ENCODE results near the gene PLTP. TPM values are rescaled to one million over a fixed set of nuclear protein-coding genes. Genes with fewer than 3 reads are reported as not detected.
A peak's percentile ranks its signal among the peaks of the same experiment; 100 is the strongest.

The PLTP gene
- total and polyA plus RNA-seq, 2 experiments from 2014 or later: 108 to 160 TPM

GRCh38 chr20:45919542-45920399 is 7.8 kb upstream of the PLTP start:
- Histone ChIP-seq H3K9me2 (ENCODE audit: insufficient read depth) (no peaks in the 10 kb centered on the region), H3K27me3 (ENCODE audit: insufficient read depth) (no peaks in the 10 kb centered on the region), H3K79me2 (replicated peaks; ENCODE audit: insufficient read depth) (no peaks in the 10 kb centered on the region), H3K27ac (ENCODE audit: low read depth) (no peak overlapping the region), H3K4me1 (ENCODE audit: insufficient read depth) (no peaks in the 10 kb centered on the region), H3K36me3 (ENCODE audit: insufficient read depth) (no peaks in the 10 kb centered on the region), H2AFZ (0 out of 2 replicates have a peak overlapping the region, but pooled peaks have one; percentile 56), H4K20me1 (replicated peaks; ENCODE audit: insufficient read depth) (no peaks in the 10 kb centered on the region), H3K4me3 (no peak overlapping the region), H3K4me2 (no peak overlapping the region), H3F3A (replicated peaks; ENCODE audit: low read depth) (no peaks in the 10 kb centered on the region)
- H3K4me1 Mint-ChIP-seq: peaks cover 13% of the 10 kb centered on the region
- H3K27ac Mint-ChIP-seq: no peak overlapping the region
- DNase-seq (ENCODE audit: low spot score) (no peak), ATAC-seq (peak; percentile 33; the same call in 2 of the 3 replicates)
- H3K36me3 Mint-ChIP-seq (ENCODE audit: low read depth): no peaks in the 10 kb centered on the region
- no peak overlapping the region for H3K4me3 Mint-ChIP-seq
- no peaks in the 10 kb centered on the region for H3K9me3 Mint-ChIP-seq
- H3K27me3 Mint-ChIP-seq (ENCODE audit: insufficient read depth, low read depth, poor library complexity): peaks cover 7% of the 10 kb centered on the region
- no peak for TF ChIP-seq CREB1 (CRISPR knock-in tag; IDR thresholded peaks at IDR 0.05; ENCODE audit: low read depth)
- no peak for TF ChIP-seq REST (IDR thresholded peaks at IDR 0.05; ENCODE audit: unreplicated experiment)
- no peak for TF ChIP-seq EZH2 (IDR thresholded peaks at IDR 0.05; ENCODE audit: low read depth, unreplicated experiment)
- TF ChIP-seq POLR2AphosphoS5 (IDR thresholded peaks at IDR 0.05; ENCODE audit: low read depth): no peak
- no peak for TF ChIP-seq ZNF114 (CRISPR knock-in tag; IDR thresholded peaks at IDR 0.05)
- TF ChIP-seq ETS1 (IDR thresholded peaks at IDR 0.05): no peak
- TF ChIP-seq EZH2phosphoT487 (IDR thresholded peaks at IDR 0.05; ENCODE audit: unreplicated experiment): no peak
- TF ChIP-seq NANOG (IDR thresholded peaks at IDR 0.05; ENCODE audit: borderline replicate concordance): no peak

- no peaks in the 10 kb centered on the region for H3K27me3 ChIP-seq (ENCODE audit: insufficient read depth)
- no peaks in the 10 kb centered on the region for H3F3A ChIP-seq (replicated peaks; ENCODE audit: low read depth)
- no peaks in the 10 kb centered on the region for H3K79me2 ChIP-seq (replicated peaks; ENCODE audit: insufficient read depth)
- no peak for ATAC-seq
- H3K9me3 Mint-ChIP-seq: no peaks in the 10 kb centered on the region
- H3K36me3 ChIP-seq (ENCODE audit: insufficient read depth): no peaks in the 10 kb centered on the region
- H3K4me1 ChIP-seq (ENCODE audit: insufficient read depth): no peaks in the 10 kb centered on the region
- H3K27ac Mint-ChIP-seq: no peak overlapping the region
- no peak for DNase-seq (ENCODE audit: low spot score)
- H2AFZ ChIP-seq: no peak overlapping the region
- H3K4me3 ChIP-seq: no peak overlapping the region
- no peaks in the 10 kb centered on the region for H3K9me2 ChIP-seq (ENCODE audit: insufficient read depth)
- H3K27ac ChIP-seq (ENCODE audit: low read depth): no peak overlapping the region
- H3K4me1 Mint-ChIP-seq: peaks cover 10% of the 10 kb centered on the region
- no peak overlapping the region for H3K4me3 Mint-ChIP-seq
- no peaks in the 10 kb centered on the region for H3K36me3 Mint-ChIP-seq (ENCODE audit: low read depth)
- no peaks in the 10 kb centered on the region for H4K20me1 ChIP-seq (replicated peaks; ENCODE audit: insufficient read depth)
- no peak overlapping the region for H3K4me2 ChIP-seq
- H3K27me3 Mint-ChIP-seq (ENCODE audit: insufficient read depth, low read depth, poor library complexity): peaks cover 7% of the 10 kb centered on the region
- no peak for TF ChIP-seq STAT1 (IDR thresholded peaks at IDR 0.05; ENCODE audit: unreplicated experiment)
- no peak for TF ChIP-seq CREB1 (CRISPR knock-in tag; IDR thresholded peaks at IDR 0.05; ENCODE audit: low read depth)
These were observed 7.0 kb upstream of the PLTP start for GRCh38 chr20:45918779-45919537.
